Measurements from ENCODE around the gene RIC8B.

GRCh38 chr12:106774808-106775524 lies 484 bp downstream of the RIC8B start:
- TF ChIP-seq, protein P1, sequence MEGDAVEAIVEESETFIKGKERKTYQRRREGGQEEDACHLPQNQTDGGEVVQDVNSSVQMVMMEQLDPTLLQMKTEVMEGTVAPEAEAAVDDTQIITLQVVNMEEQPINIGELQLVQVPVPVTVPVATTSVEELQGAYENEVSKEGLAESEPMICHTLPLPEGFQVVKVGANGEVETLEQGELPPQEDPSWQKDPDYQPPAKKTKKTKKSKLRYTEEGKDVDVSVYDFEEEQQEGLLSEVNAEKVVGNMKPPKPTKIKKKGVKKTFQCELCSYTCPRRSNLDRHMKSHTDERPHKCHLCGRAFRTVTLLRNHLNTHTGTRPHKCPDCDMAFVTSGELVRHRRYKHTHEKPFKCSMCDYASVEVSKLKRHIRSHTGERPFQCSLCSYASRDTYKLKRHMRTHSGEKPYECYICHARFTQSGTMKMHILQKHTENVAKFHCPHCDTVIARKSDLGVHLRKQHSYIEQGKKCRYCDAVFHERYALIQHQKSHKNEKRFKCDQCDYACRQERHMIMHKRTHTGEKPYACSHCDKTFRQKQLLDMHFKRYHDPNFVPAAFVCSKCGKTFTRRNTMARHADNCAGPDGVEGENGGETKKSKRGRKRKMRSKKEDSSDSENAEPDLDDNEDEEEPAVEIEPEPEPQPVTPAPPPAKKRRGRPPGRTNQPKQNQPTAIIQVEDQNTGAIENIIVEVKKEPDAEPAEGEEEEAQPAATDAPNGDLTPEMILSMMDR (IDR thresholded peaks at IDR 0.05): no peak
- TF ChIP-seq POLR2A (IDR thresholded peaks at IDR 0.05): no peak
